ACC112 (cell line): ENCODE data around the gene FCGBP.

Experiments
- H2AFZ ChIP-seq: fragments of 200-600 bp; sonication (generic); one replicate; pipeline ENCODE4 v1.6.0; 2017; ENCODE audit warnings: antibody characterized with exemption, low read length; ENCODE audit not compliant: unreplicated experiment
- H3K27ac ChIP-seq: fragments of 200-600 bp; sonication (generic); 2 replicates; pipeline ENCODE4 v1.5.1; 2014; ENCODE audit warnings: low read depth, mild to moderate bottlenecking, antibody characterized with exemption, low read length, moderate library complexity
- H3K27me3 ChIP-seq: fragments of 200-600 bp; sonication (generic); 2 replicates; pipeline ENCODE4 v1.6.1; 2014; ENCODE audit warnings: mild to moderate bottlenecking, antibody characterized with exemption, low read length, moderate library complexity, mixed read lengths; ENCODE audit not compliant: insufficient read depth
- H3K36me3 ChIP-seq: fragments of 200-600 bp; sonication (generic); 2 replicates; pipeline ENCODE4 v1.6.1; 2016; ENCODE audit warnings: mild to moderate bottlenecking, antibody characterized with exemption, low read length, moderate library complexity, mixed read lengths; ENCODE audit not compliant: insufficient read depth
- H3K4me1 ChIP-seq: fragments of 200-600 bp; sonication (generic); one replicate; pipeline ENCODE4 v1.6.1; 2016; ENCODE audit warnings: low read length, mixed read lengths; ENCODE audit not compliant: insufficient read depth, unreplicated experiment, control insufficient read depth
- H3K4me3 ChIP-seq: fragments of 200-600 bp; sonication (generic); 2 replicates; pipeline ENCODE4 v1.5.1; 2014; ENCODE audit warnings: mild to moderate bottlenecking, low read depth, low read length
- H3K79me2 ChIP-seq: fragments of 200-600 bp; sonication (generic); one replicate; pipeline ENCODE4 v1.6.0; 2016; ENCODE audit warnings: low read length; ENCODE audit not compliant: control insufficient read depth, unreplicated experiment, insufficient read depth

Gene FCGBP

GRCh38 chr19:39935364-39935661 is 879 bp upstream of the FCGBP start:
- H3K27ac ChIP-seq: no peak overlapping the region
- H2AFZ ChIP-seq: no peak overlapping the region
- no peaks in the 10 kb centered on the region for H3K79me2 ChIP-seq
- H3K4me3 ChIP-seq: no peak overlapping the region
- no peaks in the 10 kb centered on the region for H3K36me3 ChIP-seq
- no peaks in the 10 kb centered on the region for H3K4me1 ChIP-seq
- peaks cover 5% of the 10 kb centered on the region; the same call in 1 of the 2 replicates for H3K27me3 ChIP-seq

- Histone ChIP-seq H2AFZ (no peak overlapping the region), H3K79me2 (no peaks in the 10 kb centered on the region), H3K4me1 (no peaks in the 10 kb centered on the region), H3K36me3 (no peaks in the 10 kb centered on the region), H3K27me3 (peaks cover 13% of the 10 kb centered on the region; the same call in 1 of the 2 replicates), H3K27ac (no peak overlapping the region), H3K4me3 (no peak overlapping the region)
These were observed 4.7 kb downstream of the FCGBP start for GRCh38 chr19:39929750-39930149.

GRCh38 chr19:39928357-39928725 is 6.1 kb downstream of the FCGBP start:
- no peak overlapping the region for H3K4me3 ChIP-seq

GRCh38 chr19:39927524-39928356 is 6.7 kb downstream of the FCGBP start:
- Histone ChIP-seq H3K4me1 (no peaks in the 10 kb centered on the region), H3K4me3 (no peak overlapping the region), H3K27ac (no peak overlapping the region), H2AFZ (no peak overlapping the region), H3K79me2 (no peaks in the 10 kb centered on the region), H3K36me3 (no peaks in the 10 kb centered on the region), H3K27me3 (peaks cover 17% of the 10 kb centered on the region; the same call in 1 of the 2 replicates)

More at GRCh38 chr19:39928357-39928725, 6.1 kb downstream of the FCGBP start:
- Histone ChIP-seq H3K27ac (no peak overlapping the region), H3K79me2 (no peaks in the 10 kb centered on the region), H2AFZ (no peak overlapping the region), H3K27me3 (peaks cover 17% of the 10 kb centered on the region; the same call in 1 of the 2 replicates), H3K36me3 (no peaks in the 10 kb centered on the region), H3K4me1 (no peaks in the 10 kb centered on the region)

- no peaks in the 10 kb centered on the region for H3K36me3 ChIP-seq
- no peak overlapping the region for H3K4me3 ChIP-seq
- peaks cover 17% of the 10 kb centered on the region; the same call in 1 of the 2 replicates for H3K27me3 ChIP-seq
- no peak overlapping the region for H2AFZ ChIP-seq
- H3K79me2 ChIP-seq: no peaks in the 10 kb centered on the region
- no peaks in the 10 kb centered on the region for H3K4me1 ChIP-seq
- no peak overlapping the region for H3K27ac ChIP-seq
These were observed 7.4 kb downstream of the FCGBP start for GRCh38 chr19:39927076-39927475.

- Histone ChIP-seq H3K27ac (no peak overlapping the region), H2AFZ (no peak overlapping the region), H3K27me3 (peaks cover 13% of the 10 kb centered on the region; the same call in 1 of the 2 replicates), H3K79me2 (no peaks in the 10 kb centered on the region), H3K36me3 (no peaks in the 10 kb centered on the region), H3K4me1 (no peaks in the 10 kb centered on the region), H3K4me3 (no peak overlapping the region)
These were observed 8.2 kb downstream of the FCGBP start for GRCh38 chr19:39926170-39926760.

GRCh38 chr19:39924952-39925351 is 9.5 kb downstream of the FCGBP start:
- H3K36me3 ChIP-seq: no peaks in the 10 kb centered on the region
- H3K4me3 ChIP-seq: no peak overlapping the region
- H3K27me3 ChIP-seq: peaks cover 10% of the 10 kb centered on the region; the same call in 1 of the 2 replicates
- no peak overlapping the region for H3K27ac ChIP-seq
- H2AFZ ChIP-seq: no peak overlapping the region
- H3K4me1 ChIP-seq: no peaks in the 10 kb centered on the region
- H3K79me2 ChIP-seq: no peaks in the 10 kb centered on the region

GRCh38 chr19:39924389-39924788 is 10.0 kb downstream of the FCGBP start:
- Histone ChIP-seq H2AFZ (no peak overlapping the region), H3K27me3 (peaks cover 6% of the 10 kb centered on the region; the same call in 1 of the 2 replicates), H3K79me2 (no peaks in the 10 kb centered on the region), H3K4me3 (no peak overlapping the region), H3K4me1 (no peaks in the 10 kb centered on the region), H3K36me3 (no peaks in the 10 kb centered on the region), H3K27ac (no peak overlapping the region)

GRCh38 chr19:39923862-39924261 is 10.6 kb downstream of the FCGBP start:
- Histone ChIP-seq H3K79me2 (no peaks in the 10 kb centered on the region), H3K27me3 (peaks cover 6% of the 10 kb centered on the region; the same call in 1 of the 2 replicates), H3K27ac (no peak overlapping the region), H2AFZ (no peak overlapping the region), H3K36me3 (no peaks in the 10 kb centered on the region), H3K4me3 (no peak overlapping the region), H3K4me1 (no peaks in the 10 kb centered on the region)

GRCh38 chr19:39919976-39920375 is 14.5 kb downstream of the FCGBP start:
- H3K79me2 ChIP-seq: no peaks in the 10 kb centered on the region
- H3K4me1 ChIP-seq: no peaks in the 10 kb centered on the region
- peaks cover 25% of the 10 kb centered on the region; the same call in 1 of the 2 replicates for H3K27me3 ChIP-seq
- H3K27ac ChIP-seq: no peak overlapping the region
- H3K36me3 ChIP-seq: no peaks in the 10 kb centered on the region
- H3K4me3 ChIP-seq: no peak overlapping the region
- no peak overlapping the region for H2AFZ ChIP-seq

- Histone ChIP-seq H2AFZ (no peak overlapping the region), H3K27ac (no peak overlapping the region), H3K36me3 (no peaks in the 10 kb centered on the region), H3K4me1 (no peaks in the 10 kb centered on the region), H3K4me3 (no peak overlapping the region), H3K27me3 (peaks cover 23% of the 10 kb centered on the region; the same call in 1 of the 2 replicates), H3K79me2 (no peaks in the 10 kb centered on the region)
These were observed 16.2 kb downstream of the FCGBP start for GRCh38 chr19:39918183-39918651.
